Lower lobe of right lung (tissue), 2 donors: ENCODE results near the gene DAB1. TPM values are rescaled to one million over a fixed set of nuclear protein-coding genes. Genes with fewer than 3 reads are reported as not detected.

Experiments
- ATAC-seq, 2 donors: fragments of 200-7000 bp; cut with Tn5 transposase; one replicate each; pipeline ENCODE4 v1.9.1; 2020 to 2022; ENCODE audit warnings: mild to moderate bottlenecking in 2 of 2, moderate library complexity in 2 of 2
- DNase-seq: peaks from one replicate; pipeline ENCODE4 v3.0.0-alpha.2; 2020
- H3K27ac ChIP-seq: fragments of 200-600 bp; one replicate; pipeline ENCODE4 v1.8.0; 2022
- H3K27me3 ChIP-seq: fragments of 200-600 bp; one replicate; pipeline ENCODE4 v1.8.0; 2022; ENCODE audit warnings: low read depth
- H3K36me3 ChIP-seq: fragments of 200-600 bp; one replicate; pipeline ENCODE4 v1.8.0; 2022; ENCODE audit warnings: mild to moderate bottlenecking
- H3K4me1 ChIP-seq: fragments of 200-600 bp; one replicate; pipeline ENCODE4 v1.8.0; 2022
- H3K4me3 ChIP-seq: fragments of 200-600 bp; one replicate; pipeline ENCODE4 v1.8.0; 2022; ENCODE audit warnings: mild to moderate bottlenecking
- H3K9me3 ChIP-seq: fragments of 200-600 bp; one replicate; pipeline ENCODE4 v1.8.0; 2022
- CTCF ChIP-seq: fragments of 200-600 bp; IDR thresholded peaks from one replicate; pipeline ENCODE4 v1.8.0; 2022; ENCODE audit warnings: antibody characterized with exemption, mild to moderate bottlenecking
- intact Hi-C: fragments of 100-400 bp; cut with DNase I; formaldehyde crosslinking; loops from one replicate; pipeline ENCODE4 v1.11.0; 2022
- total RNA-seq: library from RNA; stranded (reverse); fragmentation: NEBNext Ultra II Directional; extraction: Animal tissue kit (Norgen Biotek cat#: 25700); gene quantifications from one replicate; pipeline ENCODE4 v1.2.1, GENCODE V29; 2021
- donor health status: DM: no; HTN: yes; CAD: no; lungs with severe emphysema.

The DAB1 gene
- total RNA-seq, 1 donor from 2014 or later, result 1.9 TPM

- H3K4me1 ChIP-seq, result no peaks in the 10 kb centered on the region
- DNase-seq (no peak), ATAC-seq (no peak)
- intact Hi-C loops, result no loop called here
- H3K36me3 ChIP-seq, result no peaks in the 10 kb centered on the region
- TF ChIP-seq CTCF, result no peak
- H3K4me3 ChIP-seq, result no peak overlapping the region
- no peaks in the 10 kb centered on the region for H3K9me3 ChIP-seq
- no peaks in the 10 kb centered on the region for H3K27me3 ChIP-seq
- no peak overlapping the region for H3K27ac ChIP-seq
Observed at GRCh38 chr1:56952501-56952900, 471.4 kb downstream of the DAB1 start.

GRCh38 chr1:56948403-56949023 lies 475.3 kb downstream of the DAB1 start:
- H3K36me3 ChIP-seq, result no peaks in the 10 kb centered on the region
- H3K27ac ChIP-seq, result no peak overlapping the region
- DNase-seq, result no peak
- ATAC-seq, result no peak
- H3K4me1 ChIP-seq, result no peaks in the 10 kb centered on the region
- intact Hi-C loops, result no loop called here
- no peak for TF ChIP-seq CTCF
- no peaks in the 10 kb centered on the region for H3K9me3 ChIP-seq
- H3K4me3 ChIP-seq, result no peak overlapping the region
- no peaks in the 10 kb centered on the region for H3K27me3 ChIP-seq
